GM18907 (cell line): ENCODE measurements around the gene ZNF316.

Experiments used
- ATAC-seq: cut with Tn5 transposase; IDR thresholded peaks from one replicate; pipeline ENCODE4 v1.9.1; 2021; ENCODE audit warnings: mild to moderate bottlenecking, moderate library complexity; ENCODE audit not compliant: unreplicated experiment

Gene ZNF316

DNA sequence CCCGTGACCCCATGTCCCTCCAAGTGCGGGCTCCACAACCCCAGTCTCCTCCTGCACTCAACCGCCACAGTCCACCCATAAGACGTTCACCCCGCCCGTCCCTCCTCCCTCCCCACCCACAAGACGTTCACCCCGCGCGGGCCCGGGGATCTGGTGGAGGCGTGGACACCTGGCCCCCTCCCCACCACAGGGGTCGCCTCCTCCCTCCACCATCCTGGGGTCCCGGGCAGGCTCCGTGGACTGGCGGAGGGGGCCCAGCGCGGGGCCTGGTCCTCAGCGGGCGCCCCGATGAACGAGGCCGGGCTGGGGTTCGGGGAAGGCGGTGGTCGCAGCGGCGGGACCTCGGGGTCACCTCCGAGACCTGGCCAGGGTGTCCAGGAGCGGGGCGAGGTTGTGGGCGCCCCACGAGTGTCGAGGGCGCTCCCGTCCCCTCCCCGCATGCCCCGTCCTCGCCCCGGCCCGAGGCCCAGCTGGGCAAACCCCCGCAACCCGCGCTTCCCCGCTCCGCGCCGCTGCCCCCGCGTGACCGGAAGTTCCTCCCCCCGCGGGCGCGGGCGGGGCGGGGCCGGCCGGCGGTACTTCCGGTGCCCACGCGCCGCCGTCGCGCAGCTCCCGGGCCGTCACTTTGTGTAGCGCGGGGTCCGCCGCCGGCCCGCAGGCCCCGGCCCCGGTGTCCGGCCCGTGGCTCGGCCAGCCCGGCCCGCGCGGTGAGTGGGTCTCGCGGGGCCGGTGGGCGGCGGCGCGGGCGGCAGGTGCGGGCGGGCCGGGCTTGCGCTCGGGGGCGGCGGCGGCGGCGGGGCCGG is at the start of gene ZNF316:
Gene ZNF316 (plus strand): TSS at position 578 of the 803 bp plus-strand sequence. CDS start 5,092 bp downstream, outside the sequence.
- ATAC-seq: peak; percentile 63

DNA sequence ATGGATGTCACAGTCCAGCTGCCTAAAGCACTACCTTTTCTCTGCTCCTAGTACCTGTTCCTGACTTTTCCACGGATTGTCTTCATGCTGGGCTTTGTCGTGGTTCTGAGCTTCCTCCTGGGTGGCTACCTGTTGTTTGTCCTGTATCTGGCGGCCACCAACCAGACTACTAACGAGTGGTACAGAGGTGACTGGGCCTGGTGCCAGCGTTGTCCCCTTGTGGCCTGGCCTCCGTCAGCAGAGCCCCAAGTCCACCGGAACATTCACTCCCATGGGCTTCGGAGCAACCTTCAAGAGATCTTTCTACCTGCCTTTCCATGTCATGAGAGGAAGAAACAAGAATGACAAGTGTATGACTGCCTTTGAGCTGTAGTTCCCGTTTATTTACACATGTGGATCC is 48.6 kb upstream of the ZNF316 start:
- no peak for ATAC-seq

DNA sequence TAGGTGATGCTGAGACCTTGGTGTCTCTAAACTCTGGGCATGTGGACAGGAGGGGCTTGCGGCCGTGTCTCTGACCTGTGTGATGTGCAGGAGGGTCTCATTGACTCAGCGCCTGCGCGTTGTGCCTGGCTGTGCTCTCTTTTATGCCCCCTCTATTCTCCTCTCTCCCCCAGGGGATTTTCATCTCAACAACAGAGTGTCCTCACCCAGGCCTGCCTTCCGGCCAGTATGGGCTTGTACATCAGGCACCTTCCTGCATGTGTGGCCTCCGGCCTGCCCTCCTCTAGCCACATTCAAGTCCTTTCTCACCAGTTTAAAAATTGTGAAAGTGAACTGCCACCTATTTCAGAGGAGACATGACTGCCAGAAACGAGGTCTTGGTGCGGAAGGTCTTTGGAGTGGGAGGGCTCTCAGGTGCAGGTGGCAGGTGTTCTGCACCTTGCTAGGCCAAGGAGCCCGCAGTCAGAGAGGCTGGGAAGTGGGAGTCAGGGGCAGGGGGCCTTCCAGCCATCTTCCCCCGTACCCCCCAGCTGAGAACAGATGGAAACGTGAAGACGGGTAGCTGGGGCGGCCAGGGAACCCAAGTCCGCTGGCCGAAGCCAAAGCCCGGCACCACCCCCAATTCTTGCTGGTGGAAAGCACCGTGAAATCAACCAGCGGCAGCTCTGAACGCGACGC is 47.8 kb upstream of the ZNF316 start:
- no peak for ATAC-seq

DNA sequence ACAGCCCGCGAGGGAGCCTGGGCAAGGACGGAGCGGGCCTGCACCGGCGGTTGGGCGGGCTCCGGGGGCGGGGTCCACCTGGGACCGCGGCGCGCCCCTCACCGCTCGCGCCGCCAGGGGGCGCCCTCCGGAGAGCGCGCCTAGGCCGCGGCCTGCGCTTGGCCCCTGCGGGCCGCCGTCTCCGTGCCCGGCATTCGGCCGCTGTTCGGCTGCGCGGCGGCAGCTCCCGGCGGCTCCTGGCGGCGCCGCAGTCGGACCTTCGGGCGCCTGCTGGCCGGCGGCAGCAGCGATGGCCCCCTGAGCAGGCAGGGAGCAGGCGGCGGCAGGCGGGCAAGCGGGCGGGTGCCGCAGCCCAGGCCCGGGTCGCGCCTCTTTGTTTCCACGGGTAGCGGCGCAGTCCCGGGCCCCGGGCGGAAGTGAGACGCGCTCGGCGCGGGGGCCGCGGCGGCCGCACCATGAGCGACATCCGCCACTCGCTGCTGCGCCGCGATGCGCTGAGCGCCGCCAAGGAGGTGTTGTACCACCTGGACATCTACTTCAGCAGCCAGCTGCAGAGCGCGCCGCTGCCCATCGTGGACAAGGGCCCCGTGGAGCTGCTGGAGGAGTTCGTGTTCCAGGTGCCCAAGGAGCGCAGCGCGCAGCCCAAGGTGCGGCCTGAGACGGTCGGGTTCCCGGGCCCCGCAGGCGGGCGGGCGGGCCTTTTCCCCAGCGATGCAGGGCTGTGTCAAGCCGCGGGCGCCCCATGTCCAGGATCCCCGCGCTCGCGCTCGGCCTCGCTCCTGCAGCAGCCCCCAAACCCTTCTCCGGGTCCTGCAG is 47.1 kb upstream of the ZNF316 start, which contains the start of gene INTS15:
Gene INTS15 (plus strand): TSS at position 193 of the 816 bp plus-strand sequence. CDS start 263 bp downstream, at position 456.
- ATAC-seq: peak; percentile 86

DNA sequence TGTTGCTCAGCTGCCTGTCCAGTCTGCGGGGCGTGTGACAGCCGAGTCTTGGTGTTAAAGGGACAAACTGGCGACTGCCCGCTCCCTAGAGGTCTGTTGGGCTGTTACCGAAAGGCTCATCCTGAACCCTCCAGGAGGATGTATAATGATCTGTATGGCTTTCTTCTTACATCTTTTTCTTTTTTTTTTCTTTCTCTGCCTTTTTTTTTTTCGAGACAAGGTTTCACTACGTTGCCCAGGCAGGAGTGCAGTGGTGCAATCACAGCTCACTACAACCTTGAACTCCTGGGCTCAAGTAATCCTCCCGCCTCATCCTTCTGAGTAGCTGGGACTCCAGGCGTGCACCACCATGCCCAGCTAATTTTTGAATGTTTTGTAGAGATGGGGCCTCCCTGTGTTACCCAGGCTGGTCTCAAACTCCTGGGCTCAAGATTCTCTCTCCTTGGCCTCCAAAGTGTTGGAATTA is 46.4 kb upstream of the ZNF316 start:
- peak; percentile 36 for ATAC-seq

GRCh38 chr7:6600093-6600492 is 37.0 kb upstream of the ZNF316 start:
- ATAC-seq: no peak

GRCh38 chr7:6604458-6604857 is 32.7 kb upstream of the ZNF316 start:
- ATAC-seq: no peak

- ATAC-seq: no peak
These were observed 30.1 kb upstream of the ZNF316 start for GRCh38 chr7:6606866-6607583.

- no peak for ATAC-seq
These were observed 29.5 kb upstream of the ZNF316 start for GRCh38 chr7:6607651-6608051.

- ATAC-seq: no peak
These were observed 29.0 kb upstream of the ZNF316 start for GRCh38 chr7:6608081-6608480.

- ATAC-seq: no peak
These were observed 28.3 kb upstream of the ZNF316 start for GRCh38 chr7:6608794-6609193.

- no peak for ATAC-seq
These were observed 24.3 kb upstream of the ZNF316 start for GRCh38 chr7:6612819-6613218.

GRCh38 chr7:6613706-6614105 is 23.4 kb upstream of the ZNF316 start:
- no peak for ATAC-seq

- ATAC-seq: no peak
These were observed 22.0 kb upstream of the ZNF316 start, which contains the start of gene ZNF853 for GRCh38 chr7:6614953-6615722. TSS of gene ZNF853 (plus strand) at chr7:6615610. CDS start at chr7:6616175, 565 bp downstream.

- ATAC-seq: no peak
These were observed 21.2 kb upstream of the ZNF316 start for GRCh38 chr7:6615723-6616555.

DNA sequence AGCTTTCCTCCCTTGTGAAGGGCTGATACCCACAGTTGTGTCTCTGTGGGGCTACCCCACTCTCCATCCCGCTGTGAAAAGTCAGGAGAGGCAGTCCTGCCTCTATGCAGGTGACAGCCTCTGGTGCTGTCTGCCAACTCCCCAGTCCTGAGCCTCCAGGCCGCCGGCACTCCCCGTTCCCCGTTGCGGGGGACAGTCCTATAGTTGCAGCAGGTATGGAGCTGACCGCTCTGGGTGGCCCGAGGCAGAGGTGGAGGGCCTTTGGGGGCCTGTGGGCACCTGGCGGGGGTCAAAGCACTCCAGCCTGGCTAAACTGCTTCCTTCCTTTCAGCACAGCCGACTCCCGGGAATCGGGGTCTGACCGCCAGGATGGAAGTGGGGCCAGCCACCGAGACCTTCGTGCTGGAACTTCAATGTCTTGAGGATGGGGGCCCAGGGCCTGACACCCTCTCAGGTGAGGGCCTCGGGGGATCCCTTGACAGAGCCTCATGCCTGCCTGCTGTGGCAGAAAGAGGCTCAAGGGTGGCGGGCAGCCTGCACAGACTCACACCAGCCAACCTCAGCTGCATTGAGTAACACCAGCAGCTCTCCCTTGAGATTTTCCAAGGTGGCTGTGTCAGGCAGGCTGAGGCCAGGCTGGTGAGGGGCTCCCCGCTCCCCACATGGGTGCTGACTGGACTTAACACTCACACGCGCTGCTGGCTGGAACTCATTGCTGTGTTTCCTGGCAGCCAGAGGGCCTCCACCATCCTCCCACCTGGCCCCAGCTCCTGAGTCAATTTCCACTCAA is 20.1 kb upstream of the ZNF316 start:
- no peak for ATAC-seq

DNA sequence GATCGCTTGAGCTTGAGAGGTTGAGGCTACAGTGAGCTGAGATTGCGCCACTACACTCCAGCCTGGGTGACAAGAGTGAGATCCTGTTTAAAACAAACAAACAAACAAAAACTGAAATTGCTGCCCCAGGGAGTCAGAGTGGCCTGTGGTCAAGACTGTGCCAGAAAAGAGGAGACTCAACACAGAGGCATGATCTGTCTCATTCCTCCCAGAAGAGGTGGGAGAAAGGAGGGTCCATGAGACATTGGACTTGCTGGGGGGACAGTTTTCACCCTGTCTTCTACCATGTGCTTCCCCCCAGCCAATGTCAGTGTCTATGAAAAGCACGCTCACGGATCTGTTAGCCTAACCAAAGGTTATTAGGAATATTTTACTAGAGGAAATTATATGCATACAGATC is 18.5 kb upstream of the ZNF316 start:
- ATAC-seq: no peak

DNA sequence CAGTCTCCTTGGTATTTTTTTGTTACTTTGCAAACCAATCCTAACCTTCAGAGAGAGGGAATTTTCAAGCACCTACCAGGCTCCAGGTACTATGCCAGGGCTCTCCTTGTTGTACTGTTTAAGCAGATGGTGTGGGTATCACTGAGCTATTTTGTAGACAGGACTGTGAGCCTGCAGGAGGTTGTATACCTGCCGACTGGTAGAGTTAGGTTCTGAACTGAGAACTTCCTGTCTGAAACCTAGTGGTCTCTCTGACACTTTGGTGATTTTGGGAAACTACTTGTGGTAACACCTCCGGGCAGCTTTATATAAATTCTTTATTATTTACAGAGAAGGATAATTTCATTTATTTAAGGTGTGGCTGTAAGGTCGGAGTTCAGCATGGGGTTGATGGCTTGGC is 17.2 kb upstream of the ZNF316 start:
- ATAC-seq: no peak
